HG02642 (cell line): Measurements from ENCODE around the gene MRAP2.

Experiments
- ATAC-seq: cut with Tn5 transposase; IDR thresholded peaks from one replicate; pipeline ENCODE4 v1.9.1; 2021; ENCODE audit warnings: mild to moderate bottlenecking; ENCODE audit not compliant: unreplicated experiment, poor library complexity

The MRAP2 gene

GRCh38 chr6:84033523-84034451 lies at the start of gene MRAP2:
Gene MRAP2, plus strand, starts transcription at chr6:84033772. Its CDS starts 21,547 bp downstream, at chr6:84055319.
- peak; percentile 51 for ATAC-seq

- ATAC-seq = no peak
Measured at GRCh38 chr6:83984411-83984810, 49.2 kb upstream of the MRAP2 start.

- no peak for ATAC-seq
Measured at GRCh38 chr6:83985308-83985713, 48.3 kb upstream of the MRAP2 start.

GRCh38 chr6:83985715-83986114 lies 47.9 kb upstream of the MRAP2 start:
- ATAC-seq = no peak

- ATAC-seq = no peak
Measured at GRCh38 chr6:83998021-83998584, 35.5 kb upstream of the MRAP2 start.

GRCh38 chr6:84001119-84001518 lies 32.5 kb upstream of the MRAP2 start:
- no peak for ATAC-seq

- ATAC-seq = no peak
Measured at GRCh38 chr6:84002226-84002625, 31.3 kb upstream of the MRAP2 start.

- ATAC-seq = no peak
Measured at GRCh38 chr6:84003131-84003530, 30.4 kb upstream of the MRAP2 start.

GRCh38 chr6:84003654-84004053 lies 29.9 kb upstream of the MRAP2 start:
- ATAC-seq = no peak

- no peak for ATAC-seq
Measured at GRCh38 chr6:84007871-84008270, 25.7 kb upstream of the MRAP2 start.

GRCh38 chr6:84013354-84013753 lies 20.2 kb upstream of the MRAP2 start:
- ATAC-seq = no peak

- ATAC-seq = no peak
Measured at GRCh38 chr6:84013931-84014330, 19.6 kb upstream of the MRAP2 start.

- no peak for ATAC-seq
Measured at GRCh38 chr6:84016029-84016428, 17.5 kb upstream of the MRAP2 start.

- peak; percentile 69 for ATAC-seq
Measured at GRCh38 chr6:84017709-84018452, 15.7 kb upstream of the MRAP2 start.

- ATAC-seq = no peak
Measured at GRCh38 chr6:84018453-84019061, 15.0 kb upstream of the MRAP2 start.

- ATAC-seq = no peak
Measured at GRCh38 chr6:84019141-84019841, 14.3 kb upstream of the MRAP2 start.

GRCh38 chr6:84019842-84020211 lies 13.7 kb upstream of the MRAP2 start:
- no peak for ATAC-seq

- ATAC-seq = no peak
Measured at GRCh38 chr6:84021625-84022024, 11.9 kb upstream of the MRAP2 start.

GRCh38 chr6:84026721-84027164 lies 6.8 kb upstream of the MRAP2 start:
- no peak for ATAC-seq
